Fibroblast of the aortic adventitia (primary cell): ENCODE data around the gene TRIM68. TPM values are rescaled to one million over a fixed set of nuclear protein-coding genes. Genes with fewer than 3 reads are reported as not detected.

Experiments
- DNase-seq: peaks from one replicate; pipeline ENCODE4 v3.0.0-alpha.2; 2010; ENCODE audit warnings: low read depth
- H3K4me3 ChIP-seq: 2 replicates; pipeline ENCODE4 v1.5.1; 2011; ENCODE audit warnings: low read depth, mild to moderate bottlenecking, control low read depth, low read length, moderate library complexity
- CTCF ChIP-seq: IDR thresholded peaks from 2 replicates; pipeline ENCODE4 v1.5.1; 2011; ENCODE audit warnings: mild to moderate bottlenecking, low read length, control low read depth, inconsistent platforms; ENCODE audit not compliant: insufficient read depth
- total RNA-seq: library from RNA; depleted of rRNA; stranded (reverse); fragments of >200 nt; gene quantifications from 2 replicates; pipeline ENCODE4 v1.2.3, GENCODE V29; 2012; ENCODE audit warnings: low replicate concordance

The TRIM68 gene
- total RNA-seq, 1 donor, result 9.9 TPM

DNA sequence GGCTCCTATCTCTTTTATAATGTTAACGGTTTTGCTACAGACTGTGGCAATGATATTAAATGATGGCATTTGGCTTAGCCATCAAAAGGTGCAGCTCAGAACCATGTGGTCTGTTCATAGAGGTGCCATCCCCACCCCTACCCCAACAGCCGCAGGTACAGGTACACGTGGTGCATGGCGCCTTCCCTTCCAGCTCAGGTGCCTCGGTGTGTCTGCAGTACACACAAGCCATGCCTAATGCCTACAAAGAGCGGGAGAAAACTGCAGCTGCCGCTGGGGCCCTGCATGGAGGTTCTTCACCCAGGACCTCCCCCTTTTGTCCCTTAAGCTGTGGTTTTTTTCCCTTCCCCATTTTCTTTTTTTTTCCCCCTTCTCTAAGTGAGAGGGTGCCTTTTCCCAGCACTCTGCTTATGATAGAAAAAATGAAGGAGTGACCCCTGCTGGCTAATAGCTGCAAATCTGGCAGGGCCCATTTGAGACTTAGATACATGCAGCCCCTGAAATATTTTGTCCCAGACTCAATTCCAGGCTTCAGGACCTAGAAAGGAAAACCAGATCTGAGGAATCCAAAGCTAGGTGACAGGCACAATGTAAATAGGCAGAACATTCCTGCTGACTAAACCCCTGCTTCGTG lies 56.6 kb downstream of the TRIM68 start:
- DNase-seq, result peak; percentile 12
- TF ChIP-seq CTCF, result peak; percentile 26

More for the DNA sequence above, 56.6 kb downstream of the TRIM68 start:
- H3K4me3 ChIP-seq, result no peak overlapping the region

Other genes with a start within 250 kb of the TRIM68 start
- not detected in 2 replicates for gene OR52B4, start 239.8 kb downstream of the TRIM68 start, total RNA-seq
- gene TRIM21, start 214.5 kb downstream of the TRIM68 start, total RNA-seq, result 15.4 and 15.6 TPM in 2 replicates
- gene OR52K2, start 158.9 kb downstream of the TRIM68 start, total RNA-seq, result not detected in 2 replicates
- gene OR52K1, start 125.6 kb downstream of the TRIM68 start, total RNA-seq, result not detected in 2 replicates
- not detected in 2 replicates for gene OR52M1, start 63.0 kb downstream of the TRIM68 start, total RNA-seq
- not detected in 2 replicates for gene OR52I2, start 26.5 kb downstream of the TRIM68 start, total RNA-seq
- not detected in 2 replicates for gene OR52I1, start 14.2 kb downstream of the TRIM68 start, total RNA-seq
- gene OR51D1, start 29.2 kb upstream of the TRIM68 start, total RNA-seq, result not detected in 2 replicates
- not detected in 2 replicates for gene OR51E1, start 35.8 kb upstream of the TRIM68 start, total RNA-seq
- gene OR51E2, start 89.6 kb upstream of the TRIM68 start, total RNA-seq, result not detected in 2 replicates
- not detected in 2 replicates for gene MMP26, start 96.6 kb upstream of the TRIM68 start, total RNA-seq
- gene OR51F1, start 161.7 kb upstream of the TRIM68 start, total RNA-seq, result not detected in 2 replicates
- gene OR52R1, start 196.1 kb upstream of the TRIM68 start, total RNA-seq, result not detected in 2 replicates
- gene OR51F2, start 213.1 kb upstream of the TRIM68 start, total RNA-seq, result not detected in 2 replicates
- not detected in 2 replicates for gene OR51S1, start 241.0 kb upstream of the TRIM68 start, total RNA-seq